H1 (cell line): ENCODE results near the gene PEPD. TPM values are rescaled to one million over a fixed set of nuclear protein-coding genes. Genes with fewer than 3 reads are reported as not detected.

Experiments
- ATF3 ChIP-seq: IDR thresholded peaks from 2 replicates; pipeline ENCODE4 v1.6.1; 2011; ENCODE audit warnings: low read depth, mild to moderate bottlenecking, low read length; ENCODE audit not compliant: insufficient read depth
- BCL11A ChIP-seq, 2 experiments: IDR thresholded peaks; one replicate each; pipeline ENCODE4 v1.6.1; 2011; ENCODE audit warnings: low read depth in 2 of 2, low read length in 2 of 2, mild to moderate bottlenecking in 2 of 2
- BRCA1 ChIP-seq: IDR thresholded peaks from 2 replicates; pipeline ENCODE4 v1.6.1; 2012; ENCODE audit warnings: low read depth, low read length, improper control_type of control experiment
- CBX5 ChIP-seq: fragments of 300-800, 300-1000 bp; sonication (generic); IDR thresholded peaks from 2 replicates; pipeline ENCODE4 v1.7.1; 2016; ENCODE audit warnings: antibody characterized with exemption, low read length, low read depth
- CEBPB ChIP-seq: IDR thresholded peaks from 2 replicates; pipeline ENCODE4 v1.6.1; 2012; ENCODE audit warnings: low read depth, low read length
- CHD7 ChIP-seq: fragments of 300-600 bp; sonication (generic); IDR thresholded peaks from 2 replicates; pipeline ENCODE4 v1.7.1; 2012; ENCODE audit warnings: low read length, moderate library complexity, mild to moderate bottlenecking, inconsistent platforms; ENCODE audit not compliant: insufficient replicate concordance
- KDM4A ChIP-seq: IDR thresholded peaks from one replicate; pipeline ENCODE4 v1.7.1; 2012; ENCODE audit warnings: low read depth, mild to moderate bottlenecking, moderate library complexity, low read length, inconsistent platforms; ENCODE audit not compliant: severe bottlenecking
- TAF1 ChIP-seq: IDR thresholded peaks from 2 replicates; pipeline ENCODE4 v1.6.1; 2011; ENCODE audit warnings: mild to moderate bottlenecking, low read depth, low read length
- YY1 ChIP-seq: IDR thresholded peaks from 2 replicates; pipeline ENCODE4 v1.6.1; 2011; ENCODE audit warnings: low read depth, mild to moderate bottlenecking, low read length
- ZNF274 ChIP-seq: IDR thresholded peaks from 2 replicates; pipeline ENCODE4 v1.7.0; 2012; ENCODE audit warnings: low read length, borderline replicate concordance; ENCODE audit errors: extremely low read depth
- polyA plus RNA-seq, 7 experiments: library from polyadenylated mRNA; depleted of rRNA in 3 of 7; stranded (reverse) in 5 of 7; unstranded in 2 of 7; fragments of >200 nt in 5 of 7; fragments of 200-250 nt in 2 of 7; gene quantifications; 1 replicate in 5 of 7; 2 replicates in 1 of 7; 4 replicates in 1 of 7; pipeline versions ENCODE4 v1.2.1 to v1.2.3, GENCODE V29; 2011 to 2013; ENCODE audit warnings: missing spikeins in 2 of 7, mixed read lengths in 2 of 7
- total RNA-seq: library from RNA; stranded (reverse); fragmentation: NEBNext Ultra II Directional; extraction: Animal tissue kit (Norgen Biotek cat#: 25700); gene quantifications from 2 replicates; pipeline ENCODE4 v1.2.1, GENCODE V29; 2021
- TF ChIP-seq, protein P1 (sequence below): IDR thresholded peaks from 2 replicates; pipeline ENCODE4 v1.6.1; 2012; ENCODE audit warnings: inconsistent platforms

PEPD gene
- total and polyA plus RNA-seq, 2 of the 8 experiments (the other 6 are each of a cell fraction or from before 2014, with no cell fraction given), result 84.1 to 178 TPM

DNA sequence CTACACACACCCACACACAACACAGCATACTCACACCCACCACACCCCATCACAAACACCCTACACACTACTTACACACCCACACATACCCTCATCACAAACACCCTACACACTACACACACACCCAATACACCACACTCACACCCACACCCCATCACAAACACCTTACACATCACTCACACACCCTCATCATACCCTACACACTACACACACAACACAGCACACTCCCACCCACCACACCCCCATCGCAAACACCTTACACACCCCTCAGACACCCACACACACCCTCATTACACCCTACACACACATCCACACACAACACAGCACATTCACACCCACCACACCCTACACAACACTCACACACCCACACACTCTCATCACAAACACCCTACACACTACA is 15.8 kb downstream of the PEPD start (continued):
- TF ChIP-seq CHD7, result no peak
- no peak for TF ChIP-seq CEBPB
- TF ChIP-seq CBX5, result no peak
- no peak for TF ChIP-seq KDM4A
- TF ChIP-seq TAF1, result no peak
- TF ChIP-seq BCL11A (IDR thresholded peaks at IDR 0.05; ENCODE audit: low read depth in 2 of 2, low read length in 2 of 2), result no peak
- TF ChIP-seq YY1, result no peak
- TF ChIP-seq, protein P1, sequence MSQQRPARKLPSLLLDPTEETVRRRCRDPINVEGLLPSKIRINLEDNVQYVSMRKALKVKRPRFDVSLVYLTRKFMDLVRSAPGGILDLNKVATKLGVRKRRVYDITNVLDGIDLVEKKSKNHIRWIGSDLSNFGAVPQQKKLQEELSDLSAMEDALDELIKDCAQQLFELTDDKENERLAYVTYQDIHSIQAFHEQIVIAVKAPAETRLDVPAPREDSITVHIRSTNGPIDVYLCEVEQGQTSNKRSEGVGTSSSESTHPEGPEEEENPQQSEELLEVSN, result no peak
- no peak for TF ChIP-seq ZNF274
- TF ChIP-seq ATF3, result no peak
- no peak for TF ChIP-seq BRCA1
